Gastroesophageal sphincter (tissue), 4 donors: ENCODE results near the gene CYFIP2. TPM values are rescaled to one million over a fixed set of nuclear protein-coding genes. Genes with fewer than 3 reads are reported as not detected.

ENCODE experiments used
- ATAC-seq: fragments of 150-250 bp; one replicate; pipeline ENCODE4 v1.9.1; 2016; ENCODE audit warnings: mild to moderate bottlenecking, moderate library complexity
- H3K27ac ChIP-seq, 4 donors: fragments of 200-600 bp; sonication (generic) in 3 of 4; 1 replicate in 3 of 4; 2 replicates in 1 of 4; pipeline ENCODE4 v1.5.1; 2016 to 2019
- H3K27me3 ChIP-seq: fragments of 200-600 bp; sonication (generic); one replicate; pipeline ENCODE4 v1.5.1; 2019
- H3K36me3 ChIP-seq, 2 donors: fragments of 200-600 bp; sonication (generic); one replicate each; pipeline ENCODE4 v1.5.1; 2019; ENCODE audit warnings: control low read depth in 1 of 2
- H3K4me1 ChIP-seq, 3 donors: fragments of 200-600 bp; sonication (generic); 1 replicate in 2 of 3; 2 replicates in 1 of 3; pipeline ENCODE4 v1.5.1; 2016 to 2019; ENCODE audit warnings: control low read depth in 2 of 3
- H3K4me3 ChIP-seq, 2 donors: fragments of 200-600 bp; sonication (generic); one replicate each; pipeline ENCODE4 v1.5.1; 2019; ENCODE audit warnings: mild to moderate bottlenecking in 1 of 2, moderate library complexity in 1 of 2
- H3K9me3 ChIP-seq, 3 donors: fragments of 200-600 bp; sonication (generic); one replicate each; pipeline ENCODE4 v1.5.1; 2017 to 2019; ENCODE audit warnings: control low read depth in 2 of 3
- EP300 ChIP-seq: sonication (generic); formaldehyde crosslinking; IDR thresholded peaks from one replicate; pipeline ENCODE4 v1.6.1; 2017; ENCODE audit warnings: antibody characterized with exemption, mild to moderate bottlenecking
- POLR2A ChIP-seq, 2 donors: fragments of 450-650 bp; IDR thresholded peaks; one replicate each; pipeline ENCODE4 v1.6.1; 2017; ENCODE audit warnings: antibody characterized with exemption in 2 of 2, mild to moderate bottlenecking in 2 of 2, moderate library complexity in 1 of 2
- POLR2AphosphoS5 ChIP-seq: sonication (generic); formaldehyde crosslinking; IDR thresholded peaks from one replicate; pipeline ENCODE4 v1.6.1; 2017; ENCODE audit warnings: antibody characterized with exemption
- WGBS, 2 donors: methylation state at CpG; one replicate each; pipeline ENCODE4 v1.1.5; 2018; ENCODE audit warnings: low coverage in 1 of 2; 5-methylcytosine and 5-hydroxymethylcytosine counted together
- total RNA-seq, 4 donors: library from RNA; depleted of rRNA; stranded (reverse); fragments of >200 nt; gene quantifications; one replicate each; pipeline ENCODE4 v1.1.0, GENCODE V29; 2016
- TF ChIP-seq, protein P1 (sequence below), 4 experiments: fragments of 200-600 bp in 2 of 4; fragments of 450-650 bp in 2 of 4; sonication (generic) in 1 of 4; IDR thresholded peaks; one replicate each; pipeline ENCODE4 v1.5.1; 2017 to 2019; ENCODE audit warnings: antibody characterized with exemption in 4 of 4, mild to moderate bottlenecking in 2 of 4, moderate library complexity in 2 of 4

The CYFIP2 gene
- total RNA-seq, 4 donors from 2014 or later, result 13.7 to 50.6 (median 23.1) TPM

DNA sequence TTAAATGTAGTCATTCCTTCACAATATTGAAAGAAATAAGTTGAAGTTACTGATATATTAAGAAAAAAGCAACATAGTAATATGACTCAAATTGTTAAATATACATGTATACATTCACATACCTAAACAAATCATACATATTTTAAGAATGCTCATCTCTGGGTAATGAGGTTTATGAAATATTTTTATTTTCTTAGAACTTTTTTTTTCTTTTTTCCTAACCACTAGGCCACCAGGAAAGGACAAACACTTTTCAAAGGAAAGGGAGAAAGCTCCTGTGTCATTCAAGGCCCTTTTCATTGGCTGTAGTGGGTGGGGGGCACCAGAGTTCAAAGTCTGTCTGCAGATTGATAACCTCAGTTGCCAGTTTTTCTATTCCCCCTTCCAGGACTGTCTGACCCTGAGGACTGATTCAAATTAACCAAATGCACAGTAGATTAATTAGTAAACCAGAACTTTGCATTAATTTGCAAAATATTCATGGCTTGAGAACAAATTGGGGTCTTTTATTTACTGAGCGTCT is 121.2 kb downstream of the CYFIP2 start:
- no peak for ATAC-seq
- Histone ChIP-seq H3K27me3 (no peaks in the 10 kb centered on the region), H3K36me3 (no peaks in the 10 kb centered on the region), H3K9me3 (no peaks in the 10 kb centered on the region), H3K4me3 (no peak overlapping the region), H3K4me1 (peaks cover 18 to 64% (median 26%) of the 10 kb centered on the region in 3 donors), H3K27ac (peak overlapping the region; percentile 83 to 98 (median 89))
- WGBS, 2 donors, result 17 to 38% methylated on average over 1 of the region's 1 CpG
- TF ChIP-seq EP300 (no peak), POLR2AphosphoS5 (no peak), POLR2A (IDR thresholded peaks at IDR 0.05) (no peak)
- TF ChIP-seq, protein P1, sequence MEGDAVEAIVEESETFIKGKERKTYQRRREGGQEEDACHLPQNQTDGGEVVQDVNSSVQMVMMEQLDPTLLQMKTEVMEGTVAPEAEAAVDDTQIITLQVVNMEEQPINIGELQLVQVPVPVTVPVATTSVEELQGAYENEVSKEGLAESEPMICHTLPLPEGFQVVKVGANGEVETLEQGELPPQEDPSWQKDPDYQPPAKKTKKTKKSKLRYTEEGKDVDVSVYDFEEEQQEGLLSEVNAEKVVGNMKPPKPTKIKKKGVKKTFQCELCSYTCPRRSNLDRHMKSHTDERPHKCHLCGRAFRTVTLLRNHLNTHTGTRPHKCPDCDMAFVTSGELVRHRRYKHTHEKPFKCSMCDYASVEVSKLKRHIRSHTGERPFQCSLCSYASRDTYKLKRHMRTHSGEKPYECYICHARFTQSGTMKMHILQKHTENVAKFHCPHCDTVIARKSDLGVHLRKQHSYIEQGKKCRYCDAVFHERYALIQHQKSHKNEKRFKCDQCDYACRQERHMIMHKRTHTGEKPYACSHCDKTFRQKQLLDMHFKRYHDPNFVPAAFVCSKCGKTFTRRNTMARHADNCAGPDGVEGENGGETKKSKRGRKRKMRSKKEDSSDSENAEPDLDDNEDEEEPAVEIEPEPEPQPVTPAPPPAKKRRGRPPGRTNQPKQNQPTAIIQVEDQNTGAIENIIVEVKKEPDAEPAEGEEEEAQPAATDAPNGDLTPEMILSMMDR (IDR thresholded peaks at IDR 0.05), result no peak

DNA sequence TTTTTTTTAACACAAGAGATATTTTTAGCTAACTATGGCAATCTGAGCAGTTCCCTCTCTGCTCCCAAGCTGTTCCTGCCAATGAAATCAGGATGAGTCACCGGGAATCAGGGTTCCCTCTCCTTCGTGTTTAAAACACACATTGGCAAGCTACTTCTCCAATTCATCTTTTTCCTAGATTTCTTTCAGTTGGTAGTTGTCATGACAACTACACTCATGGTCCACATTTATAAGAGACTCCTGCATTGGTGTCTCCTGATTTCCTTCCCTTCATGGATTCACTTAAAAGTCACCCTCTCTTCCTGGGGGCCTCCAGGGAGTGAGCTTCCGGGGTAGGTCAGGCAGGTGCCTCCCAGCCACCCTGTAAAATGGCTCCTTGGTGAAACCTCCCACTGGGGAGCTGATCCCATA is 121.8 kb downstream of the CYFIP2 start:
- peak; percentile 71 for TF ChIP-seq POLR2AphosphoS5
- TF ChIP-seq POLR2A (IDR thresholded peaks at IDR 0.05), result no peak
- Histone ChIP-seq H3K4me3 (no peak overlapping the region), H3K9me3 (no peaks in the 10 kb centered on the region), H3K36me3 (peaks cover 0 to under 1% of the 10 kb centered on the region in 2 donors), H3K4me1 (peaks cover 18 to 59% (median 26%) of the 10 kb centered on the region in 3 donors), H3K27ac (peak overlapping the region; percentile 81 to 98 (median 88)), H3K27me3 (no peaks in the 10 kb centered on the region)
- 0 to 19% methylated on average over 2 to 3 of the region's 3 CpGs for WGBS, 2 donors
- ATAC-seq, result peak; percentile 75

DNA sequence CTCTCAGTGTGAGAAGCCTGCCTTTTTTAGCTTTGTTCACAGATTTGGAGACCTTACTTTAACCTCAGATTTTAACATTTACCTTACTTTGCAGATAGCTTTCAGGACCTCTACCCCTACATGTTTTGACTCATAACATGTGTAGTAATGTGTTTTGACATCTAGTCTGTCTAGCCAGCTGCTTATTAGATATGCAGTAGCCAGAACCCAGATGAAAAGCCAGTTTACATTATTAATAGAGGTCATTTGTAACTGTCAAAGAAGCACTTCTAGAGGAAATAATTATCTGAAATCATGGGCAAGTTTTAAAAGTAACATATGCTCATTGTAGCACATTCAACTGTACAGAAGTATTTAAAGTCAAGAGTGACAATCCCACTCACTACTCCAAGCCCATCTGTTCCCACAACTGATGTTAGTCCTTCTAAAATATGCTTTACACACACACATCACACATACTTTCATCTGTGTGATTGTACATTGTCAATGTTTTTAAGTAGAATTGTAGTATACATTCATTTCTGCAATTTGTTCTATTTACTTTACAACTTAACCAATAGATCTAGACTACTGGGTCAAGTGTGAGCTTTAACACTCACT is 122.3 kb downstream of the CYFIP2 start:
- no peak for TF ChIP-seq POLR2AphosphoS5
- TF ChIP-seq EP300, result no peak
- TF ChIP-seq, protein P1 (IDR thresholded peaks at IDR 0.05), result no peak
- TF ChIP-seq POLR2A (IDR thresholded peaks at IDR 0.05), result no peak
- Histone ChIP-seq H3K4me3 (no peak overlapping the region), H3K27ac (peak overlapping the region; percentile 81 to 98 (median 88)), H3K36me3 (peaks cover 0 to 6% of the 10 kb centered on the region in 2 donors), H3K4me1 (peaks cover 18 to 54% (median 26%) of the 10 kb centered on the region in 3 donors), H3K27me3 (no peaks in the 10 kb centered on the region), H3K9me3 (no peaks in the 10 kb centered on the region)
- no peak for ATAC-seq

DNA sequence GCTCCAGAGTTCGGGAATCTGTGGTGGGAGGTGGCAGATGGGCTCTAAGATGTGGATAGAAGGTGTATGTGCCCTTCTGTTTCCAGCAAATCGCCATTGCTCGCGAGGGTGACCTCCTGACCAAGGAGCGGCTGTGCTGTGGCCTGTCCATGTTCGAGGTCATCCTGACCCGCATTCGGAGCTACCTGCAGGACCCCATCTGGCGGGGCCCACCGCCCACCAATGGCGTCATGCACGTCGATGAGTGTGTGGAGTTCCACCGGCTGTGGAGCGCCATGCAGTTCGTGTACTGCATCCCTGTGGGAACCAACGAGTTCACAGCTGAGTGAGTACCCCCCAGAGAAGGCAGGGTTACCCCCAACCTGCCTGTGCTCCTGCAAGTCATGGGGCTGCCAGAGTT is 123.2 kb downstream of the CYFIP2 start:
- peak overlapping the region in 2 of 4 donors; percentile 51 to 94 for H3K27ac ChIP-seq
- no peak overlapping the region for H3K4me3 ChIP-seq
- no peak for TF ChIP-seq POLR2AphosphoS5
- TF ChIP-seq EP300, result no peak
- TF ChIP-seq, protein P1 (IDR thresholded peaks at IDR 0.05), result no peak
- TF ChIP-seq POLR2A (IDR thresholded peaks at IDR 0.05), result no peak
- no peaks in the 10 kb centered on the region for H3K9me3 ChIP-seq
- 95% methylated on average over 5 of the region's 17 CpGs; no CpG with 5 or more reads in 1 of the 2 donors for WGBS, 2 donors
- no peak for ATAC-seq
- no peaks in the 10 kb centered on the region for H3K27me3 ChIP-seq
- peaks cover 0 to 11% of the 10 kb centered on the region in 2 donors for H3K36me3 ChIP-seq
- peaks cover 15 to 45% (median 22%) of the 10 kb centered on the region in 3 donors for H3K4me1 ChIP-seq

DNA sequence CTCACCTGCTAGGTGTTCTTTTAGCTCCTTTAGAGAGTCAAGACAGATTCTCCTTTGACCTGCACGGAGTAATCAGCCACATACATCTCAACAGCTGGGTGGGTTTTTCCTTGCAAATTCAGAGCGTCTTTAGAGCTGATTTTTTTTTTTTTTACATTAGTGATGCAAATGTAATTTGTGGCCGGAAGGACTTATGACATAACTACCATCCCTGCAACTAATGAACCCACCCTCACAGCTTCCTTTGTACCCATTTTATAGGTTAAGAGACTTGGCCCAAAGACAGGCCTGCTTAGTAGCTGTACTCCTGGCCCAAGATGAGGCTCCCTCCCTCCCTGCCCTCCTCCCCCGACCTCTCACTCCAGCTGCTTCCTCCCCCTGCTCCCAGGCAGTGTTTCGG is 124.2 kb downstream of the CYFIP2 start:
- H3K4me1 ChIP-seq, result peaks cover 10 to 36% (median 14%) of the 10 kb centered on the region in 3 donors
- H3K27ac ChIP-seq, result peak overlapping the region in 3 of 4 donors; percentile 51 to 94 (median 63)
- WGBS, 2 donors, result 85 to 93% methylated on average over 2 to 3 of the region's 5 CpGs
- H3K9me3 ChIP-seq, result no peaks in the 10 kb centered on the region
- TF ChIP-seq POLR2AphosphoS5 (no peak), EP300 (no peak), POLR2A (IDR thresholded peaks at IDR 0.05) (no peak)
- TF ChIP-seq, protein P1 (IDR thresholded peaks at IDR 0.05), result no peak
- no peak overlapping the region for H3K4me3 ChIP-seq
- H3K27me3 ChIP-seq, result no peaks in the 10 kb centered on the region
- H3K36me3 ChIP-seq, result peaks cover 0 to 11% of the 10 kb centered on the region in 2 donors
- ATAC-seq, result no peak
